Gastrocnemius medialis (tissue), 4 donors: ENCODE data around the gene PTMA. TPM values are rescaled to one million over a fixed set of nuclear protein-coding genes. Genes with fewer than 3 reads are reported as not detected.
A peak's percentile ranks its signal among the peaks of the same experiment; 100 is the strongest.

Source experiments
- ATAC-seq, 2 donors: fragments of 150-250 bp; one replicate each; pipeline ENCODE4 v1.9.1; 2016
- DNase-seq, 2 donors: peaks; one replicate each; pipeline ENCODE4 v3.0.0-alpha.2; 2019
- H3K27ac ChIP-seq, 4 donors: fragments of 200-600 bp; sonication (generic); 1 replicate in 1 of 4; 2 replicates in 3 of 4; pipeline ENCODE4 v1.5.1; 2016 to 2018; ENCODE audit warnings: mild to moderate bottlenecking in 2 of 4, moderate library complexity in 1 of 4
- H3K27me3 ChIP-seq, 3 donors: fragments of 200-600 bp; sonication (generic) in 2 of 3; 1 replicate in 1 of 3; 2 replicates in 2 of 3; pipeline versions ENCODE4 v1.5.1 to v1.6.0; 2016 to 2019; ENCODE audit warnings: mild to moderate bottlenecking in 1 of 3, moderate library complexity in 1 of 3
- H3K36me3 ChIP-seq, 2 donors: fragments of 200-600 bp; sonication (generic) in 1 of 2; one replicate each; pipeline ENCODE4 v1.5.1; 2017 to 2018
- H3K4me1 ChIP-seq, 2 donors: fragments of 200-600 bp; sonication (generic) in 1 of 2; one replicate each; pipeline ENCODE4 v1.5.1; 2016 to 2017; ENCODE audit warnings: mild to moderate bottlenecking in 2 of 2
- H3K4me3 ChIP-seq, 4 donors: fragments of 200-600 bp; sonication (generic) in 3 of 4; 1 replicate in 1 of 4; 2 replicates in 3 of 4; pipeline ENCODE4 v1.5.1; 2016 to 2019; ENCODE audit warnings: mild to moderate bottlenecking in 2 of 4
- H3K9me3 ChIP-seq, 3 donors: fragments of 200-600 bp; sonication (generic) in 2 of 3; 1 replicate in 1 of 3; 2 replicates in 2 of 3; pipeline ENCODE4 v1.5.1; 2016 to 2019
- POLR2A ChIP-seq, 2 donors: fragments of 450-650 bp; IDR thresholded peaks; one replicate each; pipeline ENCODE4 v1.6.1; 2017; ENCODE audit warnings: antibody characterized with exemption in 2 of 2, mild to moderate bottlenecking in 2 of 2, moderate library complexity in 2 of 2
- in situ Hi-C, 4 donors: fragments of 200-750 bp; cut with MboI; loops; one replicate each; pipeline versions ENCODE4 v1.15.0 to v1.8.0; 2017; ENCODE audit warnings: low sequenced_read_pairs in 4 of 4
- intact Hi-C: fragments of 100-400 bp; cut with DNase I; formaldehyde crosslinking; loops from one replicate; pipeline ENCODE4 v1.15.1; 2023; ENCODE audit warnings: low total_unique reads
- total RNA-seq, 4 donors: library from RNA; depleted of rRNA; stranded (reverse); fragments of >200 nt; gene quantifications; one replicate each; pipeline versions ENCODE4 v1.1.0 to v1.2.3, GENCODE V29; 2016
- TF ChIP-seq, protein P1 (sequence below), 5 experiments: fragments of 450-650 bp in 3 of 5; fragments of 200-600 bp in 2 of 5; sonication (generic) in 2 of 5; IDR thresholded peaks in 4 of 5; conservative IDR thresholded peaks in 1 of 5; 1 replicate in 4 of 5; 2 replicates in 1 of 5; pipeline ENCODE4 v1.5.1; 2016 to 2019; ENCODE audit warnings: antibody characterized with exemption in 5 of 5, mild to moderate bottlenecking in 3 of 5, moderate library complexity in 3 of 5

The PTMA gene
- total RNA-seq, 4 donors from 2014 or later = 121 to 177 (median 174) TPM

DNA sequence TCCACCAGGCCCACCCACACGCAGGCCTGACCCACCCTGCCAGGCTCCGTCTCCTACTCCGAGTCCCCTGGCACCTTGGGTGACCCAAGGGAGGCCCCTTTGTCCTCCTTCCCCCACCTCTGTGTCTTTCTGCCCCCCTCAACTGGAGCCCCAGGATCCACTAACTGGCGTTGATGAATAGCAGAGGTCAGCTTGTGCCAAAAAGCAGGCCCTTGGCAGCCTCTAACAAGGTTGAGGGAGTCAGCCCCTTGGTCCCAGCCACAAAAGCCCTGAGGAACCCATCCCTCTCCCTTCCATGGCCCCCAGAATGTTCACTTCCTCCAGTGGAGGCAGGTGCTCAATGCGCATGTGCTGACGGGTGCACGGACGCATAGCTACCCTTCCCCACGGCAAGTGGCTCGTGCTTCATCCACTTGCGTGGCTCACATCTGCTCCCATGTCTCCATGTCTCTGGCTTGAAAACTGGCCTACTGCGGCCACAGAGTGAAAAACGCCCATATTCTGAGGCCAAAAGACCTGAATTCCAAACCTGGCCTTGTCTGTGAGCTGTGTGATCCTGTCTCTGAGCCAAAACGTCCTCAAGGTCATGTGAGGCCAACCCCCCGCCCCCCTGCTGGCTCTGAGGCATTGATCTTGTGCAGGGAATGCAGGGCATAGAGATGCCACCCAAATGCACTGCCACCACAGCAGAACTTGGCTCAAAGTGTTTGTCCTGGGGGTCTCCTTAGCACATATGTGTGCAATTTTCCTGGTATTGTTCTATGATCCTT, 19.0 kb upstream of the PTMA start:
- Histone ChIP-seq H3K4me1 (peaks cover 8 to 9% of the 10 kb centered on the region in 2 donors), H3K4me3 (no peak overlapping the region), H3K9me3 (no peaks in the 10 kb centered on the region), H3K36me3 (no peaks in the 10 kb centered on the region), H3K27me3 (no peaks in the 10 kb centered on the region), H3K27ac (peak overlapping the region; percentile 67 to 84 (median 75))
- intact Hi-C loops = no loop called here
- in situ Hi-C loops = no loop called here
- ATAC-seq = no peak
- DNase-seq = no peak
- TF ChIP-seq, protein P1, sequence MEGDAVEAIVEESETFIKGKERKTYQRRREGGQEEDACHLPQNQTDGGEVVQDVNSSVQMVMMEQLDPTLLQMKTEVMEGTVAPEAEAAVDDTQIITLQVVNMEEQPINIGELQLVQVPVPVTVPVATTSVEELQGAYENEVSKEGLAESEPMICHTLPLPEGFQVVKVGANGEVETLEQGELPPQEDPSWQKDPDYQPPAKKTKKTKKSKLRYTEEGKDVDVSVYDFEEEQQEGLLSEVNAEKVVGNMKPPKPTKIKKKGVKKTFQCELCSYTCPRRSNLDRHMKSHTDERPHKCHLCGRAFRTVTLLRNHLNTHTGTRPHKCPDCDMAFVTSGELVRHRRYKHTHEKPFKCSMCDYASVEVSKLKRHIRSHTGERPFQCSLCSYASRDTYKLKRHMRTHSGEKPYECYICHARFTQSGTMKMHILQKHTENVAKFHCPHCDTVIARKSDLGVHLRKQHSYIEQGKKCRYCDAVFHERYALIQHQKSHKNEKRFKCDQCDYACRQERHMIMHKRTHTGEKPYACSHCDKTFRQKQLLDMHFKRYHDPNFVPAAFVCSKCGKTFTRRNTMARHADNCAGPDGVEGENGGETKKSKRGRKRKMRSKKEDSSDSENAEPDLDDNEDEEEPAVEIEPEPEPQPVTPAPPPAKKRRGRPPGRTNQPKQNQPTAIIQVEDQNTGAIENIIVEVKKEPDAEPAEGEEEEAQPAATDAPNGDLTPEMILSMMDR (IDR thresholded peaks at IDR 0.05 in 4 of 5, conservative IDR thresholded peaks at IDR 0.05 in 1 of 5) = no peak
- TF ChIP-seq POLR2A (IDR thresholded peaks at IDR 0.05) = no peak

DNA sequence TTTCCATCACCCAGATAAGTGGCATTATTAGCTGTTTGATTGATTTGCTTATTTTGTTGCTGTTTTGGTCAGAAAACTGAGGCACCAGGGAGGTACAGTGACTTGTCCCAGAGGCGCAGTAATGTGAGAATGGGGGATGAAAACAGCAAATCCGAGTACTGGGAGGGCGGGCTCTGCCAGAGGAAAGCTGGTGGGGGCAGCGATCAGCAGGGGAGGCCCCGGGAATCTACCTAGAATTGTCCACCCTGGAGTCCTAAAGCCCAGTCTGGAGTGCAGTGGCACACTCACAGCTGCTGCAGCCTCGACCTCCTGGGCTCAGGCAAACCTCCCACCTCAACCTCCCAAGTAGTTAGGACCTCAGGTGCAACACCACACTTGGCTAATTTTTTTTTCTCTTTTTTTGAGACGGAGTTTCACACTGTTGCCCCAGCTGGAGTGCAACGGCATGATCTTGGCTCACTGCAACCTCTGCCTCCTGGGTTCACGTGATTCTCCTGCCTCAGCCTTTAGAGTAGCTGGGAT, 17.0 kb upstream of the PTMA start:
- H3K9me3 ChIP-seq = no peaks in the 10 kb centered on the region
- no peaks in the 10 kb centered on the region for H3K27me3 ChIP-seq
- in situ Hi-C loops = no loop called here
- intact Hi-C loops = no loop called here
- H3K27ac ChIP-seq = no peak overlapping the region
- DNase-seq (no peak), ATAC-seq (no peak)
- peaks cover 8 to 9% of the 10 kb centered on the region in 2 donors for H3K4me1 ChIP-seq
- H3K4me3 ChIP-seq = no peak overlapping the region
- H3K36me3 ChIP-seq = no peaks in the 10 kb centered on the region
- no peak for TF ChIP-seq POLR2A (IDR thresholded peaks at IDR 0.05)
- TF ChIP-seq, protein P1 (IDR thresholded peaks at IDR 0.05 in 4 of 5, conservative IDR thresholded peaks at IDR 0.05 in 1 of 5) = no peak

DNA sequence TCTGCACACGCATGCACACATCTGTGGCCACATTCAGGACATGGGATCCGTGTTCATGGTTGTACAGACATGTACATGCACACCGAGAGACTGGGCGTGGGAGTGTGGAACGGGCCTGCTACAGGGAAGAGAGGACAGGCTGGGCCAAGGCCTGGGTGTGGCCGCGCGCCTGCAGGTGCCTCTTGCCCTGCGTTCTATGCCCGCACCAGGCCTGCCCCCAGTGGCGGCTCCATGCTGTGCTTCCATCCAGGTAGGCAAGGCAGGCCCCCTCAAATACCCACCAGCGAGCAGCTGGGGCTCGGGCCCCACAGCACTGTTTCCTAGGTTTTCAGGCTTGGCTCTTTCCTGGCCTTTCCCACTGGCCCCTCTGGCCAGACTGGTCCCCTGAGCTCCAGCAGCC, 15.5 kb upstream of the PTMA start:
- Histone ChIP-seq H3K36me3 (no peaks in the 10 kb centered on the region), H3K27me3 (no peaks in the 10 kb centered on the region), H3K27ac (no peak overlapping the region), H3K4me1 (peaks cover 6% of the 10 kb centered on the region in 2 donors), H3K4me3 (no peak overlapping the region), H3K9me3 (no peaks in the 10 kb centered on the region)
- intact Hi-C loops (no loop called here), in situ Hi-C loops (no loop called here)
- DNase-seq = no peak
- no peak for TF ChIP-seq POLR2A (IDR thresholded peaks at IDR 0.05)
- TF ChIP-seq, protein P1 (IDR thresholded peaks at IDR 0.05 in 4 of 5, conservative IDR thresholded peaks at IDR 0.05 in 1 of 5) = no peak
- ATAC-seq = no peak

DNA sequence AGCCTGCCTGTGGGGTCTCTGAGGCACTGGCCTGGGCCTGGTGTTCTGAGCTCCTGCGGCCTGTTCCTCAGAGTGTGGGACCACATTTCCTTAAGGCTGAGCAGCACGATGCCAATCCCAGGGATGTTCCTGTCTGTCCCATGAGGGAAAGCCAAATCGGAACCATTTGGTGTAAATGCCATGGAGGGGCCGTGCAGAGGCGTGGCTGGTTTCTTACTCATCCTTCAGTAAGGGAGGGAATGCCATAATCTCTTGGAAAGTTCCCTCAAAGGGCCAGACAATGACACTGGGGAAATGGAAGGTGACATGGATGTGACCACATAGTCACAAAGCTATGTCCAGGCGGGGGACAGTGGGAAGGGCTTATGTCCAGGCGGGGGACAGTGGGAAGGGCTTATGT, 14.4 kb upstream of the PTMA start:
- Histone ChIP-seq H3K4me3 (no peak overlapping the region), H3K27ac (no peak overlapping the region), H3K36me3 (no peaks in the 10 kb centered on the region), H3K9me3 (no peaks in the 10 kb centered on the region), H3K4me1 (no peaks in the 10 kb centered on the region), H3K27me3 (no peaks in the 10 kb centered on the region)
- no peak for TF ChIP-seq POLR2A (IDR thresholded peaks at IDR 0.05)
- TF ChIP-seq, protein P1 (IDR thresholded peaks at IDR 0.05 in 4 of 5, conservative IDR thresholded peaks at IDR 0.05 in 1 of 5) = no peak
- ATAC-seq (no peak), DNase-seq (no peak)
- in situ Hi-C loops (no loop called here), intact Hi-C loops (no loop called here)
